HTERT RPE-1 (cell line): Measurements from ENCODE around the gene RASSF8.

Experiments
- in situ Hi-C: fragments of 300-500 bp; cut with MboI; formaldehyde crosslinking; loops from 4 replicates; pipeline ENCODE4 v1.14.3; 2020; ENCODE audit warnings: low sequenced_read_pairs

Gene RASSF8

GRCh38 chr12:25990495-25990894, 32.0 kb downstream of the RASSF8 start:
- in situ Hi-C loops: no loop called here

DNA sequence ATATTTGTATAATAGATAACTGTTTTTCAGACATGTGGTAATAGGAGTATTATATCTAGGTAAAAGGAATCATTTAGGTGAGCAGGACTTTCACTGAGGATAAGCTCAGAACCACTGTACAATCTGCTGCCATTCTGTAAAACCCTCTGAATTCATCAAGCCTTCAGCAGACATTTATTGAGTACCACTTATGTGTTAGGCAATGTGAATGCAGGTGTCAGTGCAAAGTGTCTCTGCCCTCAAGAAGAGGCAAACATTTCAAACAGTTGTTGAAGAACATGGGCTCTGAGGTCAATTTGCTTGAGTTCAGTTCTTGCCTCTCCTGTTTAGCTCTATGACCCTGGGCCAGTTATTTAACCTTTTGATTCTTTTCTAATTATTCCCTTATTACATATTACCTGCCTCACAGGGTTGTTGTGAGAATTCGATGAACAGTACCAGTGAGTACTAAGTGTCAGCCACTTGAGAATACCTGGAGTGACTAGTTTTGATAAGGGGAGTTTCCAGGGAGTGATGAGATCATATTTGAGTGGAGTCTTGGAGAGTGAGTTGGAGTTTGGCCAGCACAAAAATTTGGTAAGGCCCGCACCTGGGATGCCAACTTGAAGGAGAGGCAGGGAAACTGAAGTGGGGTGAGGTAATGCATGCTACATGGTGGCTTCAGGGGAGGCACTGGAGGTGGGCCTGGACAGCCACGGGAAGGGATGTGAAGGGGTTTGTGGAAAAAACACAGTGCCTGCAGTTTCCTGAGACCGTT, 33.7 kb downstream of the RASSF8 start:
- in situ Hi-C loops: no loop called here

GRCh38 chr12:25993901-25994651, 35.6 kb downstream of the RASSF8 start:
- in situ Hi-C loops: no loop called here

DNA sequence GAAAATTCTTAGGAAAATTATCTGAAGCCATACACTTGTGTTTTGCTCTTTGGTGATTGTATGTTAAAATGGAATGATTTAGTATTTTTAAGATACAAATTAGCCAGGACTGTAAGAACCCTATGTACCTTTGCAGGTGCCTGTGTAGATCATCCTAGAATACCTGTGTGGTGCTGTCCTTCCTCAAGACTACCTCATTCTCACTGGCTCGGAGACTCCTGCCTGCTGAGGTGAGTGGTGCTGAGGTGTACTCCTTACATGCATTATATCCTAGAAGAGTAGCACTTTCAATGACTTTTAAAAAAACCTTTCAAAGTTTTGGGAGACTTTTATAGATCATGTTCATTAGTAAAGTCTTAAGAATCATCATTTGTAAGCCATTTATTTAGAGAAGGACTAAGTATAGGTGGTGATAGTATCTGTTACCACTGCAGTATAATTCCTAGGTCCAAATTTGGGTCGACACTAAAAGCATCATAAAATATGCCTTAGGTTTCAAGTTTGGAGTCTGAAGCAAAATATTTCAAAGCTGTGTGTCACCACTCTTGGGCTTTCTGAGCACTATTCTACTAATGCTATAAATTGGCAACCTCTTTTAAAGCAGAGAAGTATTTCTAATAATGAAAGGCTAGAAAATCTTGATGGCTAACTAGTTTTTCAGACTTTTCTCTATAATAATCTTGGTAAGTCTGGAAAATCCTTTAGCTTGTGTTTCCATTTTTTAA, 36.6 kb downstream of the RASSF8 start:
- in situ Hi-C loops: no loop called here

GRCh38 chr12:25995906-25996305, 37.4 kb downstream of the RASSF8 start:
- in situ Hi-C loops: no loop called here

- in situ Hi-C loops: no loop called here
Observed at GRCh38 chr12:25996677-25997076, 38.2 kb downstream of the RASSF8 start.

- in situ Hi-C loops: no loop called here
Observed at GRCh38 chr12:25997201-25997963, 38.9 kb downstream of the RASSF8 start.

- in situ Hi-C loops: no loop called here
Observed at GRCh38 chr12:26000898-26001297, 42.4 kb downstream of the RASSF8 start.

DNA sequence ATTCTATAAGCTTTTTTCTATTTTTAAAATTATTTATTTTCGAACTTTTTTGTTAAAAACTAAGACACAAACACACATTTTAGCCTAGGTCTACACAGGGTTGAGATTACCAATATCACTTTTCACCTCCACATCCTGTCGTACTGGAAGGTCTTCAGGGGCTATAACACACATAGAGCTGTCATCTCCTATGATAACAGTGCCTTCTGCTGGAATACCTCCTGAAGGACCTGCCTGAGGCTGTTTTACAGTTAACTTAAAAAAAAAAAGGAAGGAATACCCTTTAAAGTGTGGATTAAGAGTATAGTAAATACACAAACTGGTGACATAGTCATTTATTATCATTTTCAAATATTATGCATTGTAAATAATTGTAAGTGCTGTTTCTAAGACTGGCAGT, 43.0 kb downstream of the RASSF8 start:
- in situ Hi-C loops: no loop called here

- in situ Hi-C loops: no loop called here
Observed at GRCh38 chr12:26003065-26003464, 44.6 kb downstream of the RASSF8 start.

DNA sequence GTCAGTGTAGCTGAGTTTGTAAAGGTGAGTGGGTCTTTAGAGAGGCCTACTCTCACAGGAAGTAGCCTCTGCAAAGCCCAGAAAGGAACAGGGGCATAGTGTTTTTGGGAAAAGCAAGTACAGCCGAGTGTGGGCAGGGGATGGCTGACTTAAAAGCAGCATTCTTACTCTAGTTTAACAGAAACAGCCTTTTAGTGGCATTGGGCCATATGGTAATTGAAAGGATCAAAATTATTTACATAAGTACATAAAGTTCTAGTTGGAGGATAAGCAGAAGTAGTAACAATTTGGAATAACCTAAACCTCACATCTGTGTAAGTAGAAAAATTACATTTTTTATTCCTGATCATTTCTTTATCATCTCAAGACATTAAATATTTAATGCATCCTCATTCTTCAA, 49.1 kb downstream of the RASSF8 start:
- in situ Hi-C loops: no loop called here

DNA sequence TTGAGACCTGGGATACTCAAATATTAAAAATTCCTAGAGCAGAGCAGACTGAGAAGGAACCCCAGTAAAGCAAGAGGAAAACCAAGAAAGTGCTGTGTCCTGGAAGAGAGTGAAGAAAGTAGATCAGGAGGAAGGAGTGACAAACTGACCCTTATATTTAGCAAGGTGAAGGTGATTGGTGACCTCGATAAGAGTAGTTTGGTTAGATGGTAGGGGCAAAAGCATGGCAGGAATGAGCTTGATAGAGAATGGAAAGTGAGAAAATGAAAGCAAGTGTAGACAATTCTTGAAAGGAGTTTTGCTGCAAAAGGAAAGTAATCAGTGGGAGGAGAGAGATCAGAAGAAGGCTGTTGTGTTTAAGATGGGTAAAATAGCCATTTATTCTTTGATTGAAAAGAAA, 51.1 kb downstream of the RASSF8 start:
- in situ Hi-C loops: no loop called here

DNA sequence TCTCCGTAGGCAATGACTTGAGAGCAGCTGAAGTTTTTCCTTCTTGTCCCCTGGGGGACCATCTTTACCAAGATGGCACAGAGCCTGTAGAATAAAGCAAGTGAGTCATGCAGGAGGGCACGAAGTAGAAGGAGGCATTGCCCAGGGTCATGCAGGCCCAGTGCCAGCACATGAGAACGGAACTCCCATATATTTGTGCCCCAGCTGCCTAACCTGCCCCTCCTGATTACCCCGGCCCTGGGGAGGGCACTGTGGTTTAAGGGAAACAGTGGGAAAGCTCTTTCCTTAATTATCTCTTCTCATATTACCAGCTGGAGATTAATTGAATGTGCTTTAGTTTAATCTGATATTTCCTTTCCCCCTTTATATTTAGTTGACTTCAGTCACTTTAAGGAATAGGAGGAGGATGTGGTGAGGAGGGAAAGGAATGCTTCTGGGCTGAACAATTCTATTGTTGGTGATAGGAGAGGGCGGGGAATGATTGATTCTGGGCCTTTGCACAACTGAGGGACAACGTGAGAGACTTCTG, 51.9 kb downstream of the RASSF8 start:
- in situ Hi-C loops: no loop called here

DNA sequence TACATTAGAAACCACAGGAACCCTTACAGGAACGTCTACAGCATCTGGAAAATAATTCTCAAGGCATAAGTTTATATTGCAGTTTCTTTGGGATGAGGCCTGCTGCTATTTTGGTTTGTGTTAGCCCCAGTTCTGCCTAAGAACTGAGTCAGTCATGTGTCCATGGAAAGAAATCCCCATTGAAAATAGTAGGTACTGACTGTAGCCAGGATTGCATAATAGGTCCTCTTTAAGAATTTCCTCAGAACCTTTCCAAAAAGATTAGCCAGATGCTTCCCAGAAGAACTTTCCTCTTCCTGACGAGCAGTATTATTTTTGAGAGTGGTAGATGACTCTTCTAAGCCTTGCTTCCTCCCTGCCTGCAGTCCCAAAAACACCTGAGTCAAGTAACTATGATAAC, 52.6 kb downstream of the RASSF8 start:
- in situ Hi-C loops: no loop called here

DNA sequence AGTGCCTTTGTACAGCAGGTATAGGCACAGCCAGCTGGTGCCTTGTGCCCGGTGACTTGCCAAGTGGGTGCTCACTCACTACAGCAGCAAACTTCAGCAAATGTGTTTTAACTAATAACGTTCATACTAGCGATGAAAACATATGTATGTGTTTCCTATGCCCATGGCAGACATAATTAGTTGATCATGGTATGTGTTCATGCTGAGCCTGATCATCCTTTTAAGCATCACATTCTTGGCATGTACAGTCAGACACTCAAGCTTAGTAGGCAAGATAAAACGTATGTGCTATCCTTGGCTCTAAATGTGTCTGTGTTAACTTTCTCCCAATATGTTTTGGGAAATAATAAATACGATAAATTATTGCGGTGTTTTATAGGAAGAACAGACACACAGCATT, 55.6 kb downstream of the RASSF8 start:
- in situ Hi-C loops: no loop called here

DNA sequence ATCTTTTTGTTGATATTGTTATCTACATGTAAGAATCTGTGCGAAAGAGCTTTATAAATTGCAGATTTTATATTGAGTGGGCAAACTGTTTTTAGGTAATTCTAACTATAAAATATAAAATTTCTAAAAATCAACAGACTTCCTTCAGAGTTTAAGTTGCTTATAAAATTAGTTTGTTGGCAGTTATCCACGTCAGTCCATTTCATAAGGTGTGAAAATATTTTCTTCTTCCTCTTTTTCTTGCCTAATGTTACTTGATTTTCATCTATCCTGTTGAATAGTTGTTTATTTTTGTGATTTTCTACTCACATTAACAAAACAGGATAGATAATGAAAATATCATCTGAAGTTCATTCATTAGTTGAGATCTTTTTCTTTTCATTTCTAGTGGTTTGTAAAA, 58.0 kb downstream of the RASSF8 start:
- in situ Hi-C loops: no loop called here

GRCh38 chr12:26017484-26018211, 59.2 kb downstream of the RASSF8 start:
- in situ Hi-C loops: no loop called here

DNA sequence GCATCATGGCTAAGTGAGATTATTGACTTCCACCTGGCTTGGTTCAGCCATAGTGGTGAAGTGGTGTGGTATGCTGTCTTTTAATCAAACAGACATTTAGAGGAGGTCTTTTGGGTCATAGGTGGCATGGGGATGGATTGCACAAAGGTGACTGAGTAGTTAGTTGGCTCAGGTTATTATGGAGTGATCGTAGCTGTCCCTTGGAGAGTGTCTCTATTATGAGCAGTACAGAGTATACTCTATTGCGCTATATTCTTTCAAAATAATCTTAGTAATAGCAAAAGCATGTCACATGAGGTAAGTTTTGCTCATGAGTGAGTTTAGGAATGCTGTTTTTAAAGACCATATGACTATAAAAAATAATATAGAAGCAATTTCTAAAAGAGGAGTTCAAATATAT, 60.4 kb downstream of the RASSF8 start:
- in situ Hi-C loops: no loop called here

DNA sequence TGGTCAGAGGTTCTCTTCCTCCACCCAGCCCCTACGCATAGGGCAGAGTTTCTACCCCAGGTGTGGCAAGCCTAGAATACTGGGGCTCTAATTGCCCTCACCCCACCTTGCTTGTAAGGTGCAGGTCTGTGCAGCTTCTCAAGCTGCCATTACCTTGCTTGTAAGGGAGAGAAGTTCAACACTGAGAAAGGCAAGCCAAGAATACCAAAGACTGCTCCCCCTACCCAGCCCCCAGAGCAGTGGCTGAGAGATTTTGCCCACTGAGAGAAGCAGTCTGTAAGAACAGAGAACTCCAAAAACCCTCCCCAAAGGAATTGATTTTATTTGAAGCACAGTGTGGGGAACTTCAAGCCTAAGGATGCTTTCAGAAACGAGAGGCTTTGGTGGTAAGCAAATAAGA, 63.1 kb downstream of the RASSF8 start:
- in situ Hi-C loops: no loop called here

- in situ Hi-C loops: no loop called here
Observed at GRCh38 chr12:26022043-26022442, 63.6 kb downstream of the RASSF8 start.
